A673 (cell line): ENCODE measurements around the gene TRIM65. TPM values are rescaled to one million over a fixed set of nuclear protein-coding genes. Genes with fewer than 3 reads are reported as not detected.
"Not testable (repeated sequence)": the region's sequence is repeated elsewhere in the genome, so short reads cannot be mapped to it uniquely, and the experiment has no call there.

Source experiments
- BruUV-seq: library from RNA; stranded (reverse); fragments of 400-500 nt; replicated peaks from 2 replicates; lab custom pipeline; 2021; lab: Mats Ljungman, UMichigan
- CTCF ChIA-PET: fragments of 300-600 bp; sonication (Branson Sonifier 250); formaldehyde crosslinking; loops from one replicate; lab custom pipeline; 2022; ENCODE audit warnings: antibody characterized with exemption; lab: Charles Lee
- POLR2A ChIA-PET: fragments of 300-600 bp; sonication (Branson Sonifier 250); formaldehyde crosslinking; loops from one replicate; lab custom pipeline; 2022; ENCODE audit warnings: antibody characterized with exemption; ENCODE audit not compliant: low non-redundant PET; lab: Charles Lee
- DNase-seq: peaks from one replicate; pipeline ENCODE4 v3.0.0-alpha.2; 2015; ENCODE audit warnings: low spot score
- H3K27ac ChIP-seq: fragments of 200-600 bp; sonication (generic); 2 replicates; pipeline ENCODE4 v1.5.1; 2016; ENCODE audit warnings: mixed run types, low read depth, mild to moderate bottlenecking, mixed read lengths, antibody characterized with exemption, low read length; ENCODE audit not compliant: poor library complexity, severe bottlenecking
- H3K27me3 ChIP-seq: fragments of 200-600 bp; sonication (generic); replicated peaks from 2 replicates; pipeline ENCODE4 v1.6.1; 2017; ENCODE audit warnings: mixed run types, low read depth, mild to moderate bottlenecking, mixed read lengths, antibody characterized with exemption, low read length; ENCODE audit not compliant: insufficient read depth, poor library complexity
- H3K36me3 ChIP-seq: fragments of 200-600 bp; sonication (generic); 2 replicates; pipeline ENCODE4 v1.6.1; 2016; ENCODE audit warnings: mixed run types, mild to moderate bottlenecking, mixed read lengths, antibody characterized with exemption, low read length; ENCODE audit not compliant: insufficient read depth, poor library complexity, severe bottlenecking
- H3K4me1 ChIP-seq: fragments of 200-600 bp; sonication (generic); 2 replicates; pipeline ENCODE4 v1.6.1; 2017; ENCODE audit warnings: mixed run types, mild to moderate bottlenecking, mixed read lengths, antibody characterized with exemption, low read length; ENCODE audit not compliant: insufficient read depth, poor library complexity, severe bottlenecking
- H3K4me3 ChIP-seq: fragments of 200-600 bp; sonication (generic); 2 replicates; pipeline ENCODE4 v1.5.1; 2016; ENCODE audit warnings: low read depth, mixed run types, mild to moderate bottlenecking, mixed read lengths, low read length; ENCODE audit not compliant: poor library complexity, severe bottlenecking
- H3K9me3 ChIP-seq: fragments of 200-600 bp; sonication (generic); 2 replicates; pipeline ENCODE4 v1.6.1; 2016; ENCODE audit warnings: mixed run types, low read depth, mild to moderate bottlenecking, mixed read lengths, antibody characterized with exemption, low read length; ENCODE audit not compliant: poor library complexity, severe bottlenecking
- EZH2 ChIP-seq: fragments of 200-600 bp; sonication (generic); IDR thresholded peaks from 2 replicates; pipeline ENCODE4 v1.6.1; 2017; ENCODE audit warnings: borderline replicate concordance, low read depth, mild to moderate bottlenecking, mixed read lengths, antibody characterized with exemption, low read length; ENCODE audit not compliant: poor library complexity, severe bottlenecking
- intact Hi-C: fragments of 100-400 bp; cut with micrococcal nuclease; formaldehyde crosslinking; loops from one replicate; pipeline ENCODE4 v1.10.0; 2022; ENCODE audit not compliant: unreplicated experiment
- total RNA-seq: library from RNA; stranded (reverse); gene quantifications from 2 replicates; pipeline ENCODE4 v1.2.3, GENCODE V29; 2021
- TF ChIP-seq, protein P1 (sequence below): fragments of 300-800, 200-600 bp; sonication (generic); conservative IDR thresholded peaks from 2 replicates; pipeline ENCODE4 v1.5.1; 2017; ENCODE audit warnings: low read depth, mild to moderate bottlenecking, antibody characterized with exemption, low read length, moderate library complexity, mixed read lengths

TRIM65 gene
- total RNA-seq, 1 experiment from 2014 or later = 47.9 TPM

DNA sequence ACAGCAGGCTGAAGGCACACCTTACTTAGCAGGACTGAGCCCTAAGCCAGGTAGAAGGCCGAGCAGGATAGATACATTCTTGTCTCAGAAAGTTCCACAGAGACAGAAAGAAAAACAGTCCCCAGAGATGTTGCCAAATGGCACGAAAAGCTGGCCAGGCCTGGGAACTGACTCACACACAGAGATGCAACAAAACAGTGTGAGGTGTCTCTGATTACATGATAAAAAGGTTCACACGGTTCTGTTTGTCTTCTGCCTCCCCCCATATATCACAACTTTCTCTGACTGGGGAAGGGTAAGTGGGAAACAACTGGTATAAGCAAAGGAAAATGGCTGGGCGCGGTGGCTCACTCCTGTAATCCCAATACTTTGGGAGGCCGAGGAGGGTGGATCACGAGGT lies 43.3 kb downstream of the TRIM65 start:
- no peaks in the 10 kb centered on the region for H3K9me3 ChIP-seq
- DNase-seq = no peak
- CTCF ChIA-PET = interaction anchor here (0.7 kb wide), 1 partner anchor 122 kb away, joined by 12 read pairs; no protein-coding TSS in a partner anchor
- no peak overlapping the region for H3K4me3 ChIP-seq
- H3K4me1 ChIP-seq = peaks cover 13% of the 10 kb centered on the region
- no peak overlapping the region for H3K27ac ChIP-seq
- POLR2A ChIA-PET = interaction anchor here (0.7 kb wide), 2 partner anchors 7 to 737 kb away, joined by 3 to 5 read pairs; no protein-coding TSS in a partner anchor
- TF ChIP-seq, protein P1, sequence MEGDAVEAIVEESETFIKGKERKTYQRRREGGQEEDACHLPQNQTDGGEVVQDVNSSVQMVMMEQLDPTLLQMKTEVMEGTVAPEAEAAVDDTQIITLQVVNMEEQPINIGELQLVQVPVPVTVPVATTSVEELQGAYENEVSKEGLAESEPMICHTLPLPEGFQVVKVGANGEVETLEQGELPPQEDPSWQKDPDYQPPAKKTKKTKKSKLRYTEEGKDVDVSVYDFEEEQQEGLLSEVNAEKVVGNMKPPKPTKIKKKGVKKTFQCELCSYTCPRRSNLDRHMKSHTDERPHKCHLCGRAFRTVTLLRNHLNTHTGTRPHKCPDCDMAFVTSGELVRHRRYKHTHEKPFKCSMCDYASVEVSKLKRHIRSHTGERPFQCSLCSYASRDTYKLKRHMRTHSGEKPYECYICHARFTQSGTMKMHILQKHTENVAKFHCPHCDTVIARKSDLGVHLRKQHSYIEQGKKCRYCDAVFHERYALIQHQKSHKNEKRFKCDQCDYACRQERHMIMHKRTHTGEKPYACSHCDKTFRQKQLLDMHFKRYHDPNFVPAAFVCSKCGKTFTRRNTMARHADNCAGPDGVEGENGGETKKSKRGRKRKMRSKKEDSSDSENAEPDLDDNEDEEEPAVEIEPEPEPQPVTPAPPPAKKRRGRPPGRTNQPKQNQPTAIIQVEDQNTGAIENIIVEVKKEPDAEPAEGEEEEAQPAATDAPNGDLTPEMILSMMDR = no peak
- TF ChIP-seq EZH2 = no peak
- H3K36me3 ChIP-seq = peaks cover 25% of the 10 kb centered on the region
- intact Hi-C loops = no loop called here
- no TSS peak for BruUV-seq
- no peaks in the 10 kb centered on the region for H3K27me3 ChIP-seq

DNA sequence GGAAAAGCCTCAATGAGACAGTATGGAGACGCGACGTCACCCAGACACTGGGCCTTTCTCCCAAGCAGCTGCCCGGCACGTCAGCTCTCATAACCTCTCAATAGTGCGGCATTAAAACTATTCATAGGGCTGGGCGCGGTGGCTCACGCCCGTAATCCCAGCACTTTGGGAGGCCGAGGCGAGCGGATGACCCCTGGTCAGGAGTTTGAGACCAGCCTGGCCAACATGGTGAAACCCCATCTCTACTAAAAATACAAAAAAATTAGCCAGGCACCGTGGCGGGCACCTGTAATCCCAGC lies 45.1 kb downstream of the TRIM65 start:
- H3K4me3 ChIP-seq, POLR2A ChIA-PET, CTCF ChIA-PET, intact Hi-C loops, DNase-seq, H3K27ac ChIP-seq, BruUV-seq, H3K9me3 ChIP-seq, H3K27me3 ChIP-seq: not testable (repeated sequence)
- peaks cover 11% of the 10 kb centered on the region for H3K4me1 ChIP-seq
- peaks cover 43% of the 10 kb centered on the region for H3K36me3 ChIP-seq

DNA sequence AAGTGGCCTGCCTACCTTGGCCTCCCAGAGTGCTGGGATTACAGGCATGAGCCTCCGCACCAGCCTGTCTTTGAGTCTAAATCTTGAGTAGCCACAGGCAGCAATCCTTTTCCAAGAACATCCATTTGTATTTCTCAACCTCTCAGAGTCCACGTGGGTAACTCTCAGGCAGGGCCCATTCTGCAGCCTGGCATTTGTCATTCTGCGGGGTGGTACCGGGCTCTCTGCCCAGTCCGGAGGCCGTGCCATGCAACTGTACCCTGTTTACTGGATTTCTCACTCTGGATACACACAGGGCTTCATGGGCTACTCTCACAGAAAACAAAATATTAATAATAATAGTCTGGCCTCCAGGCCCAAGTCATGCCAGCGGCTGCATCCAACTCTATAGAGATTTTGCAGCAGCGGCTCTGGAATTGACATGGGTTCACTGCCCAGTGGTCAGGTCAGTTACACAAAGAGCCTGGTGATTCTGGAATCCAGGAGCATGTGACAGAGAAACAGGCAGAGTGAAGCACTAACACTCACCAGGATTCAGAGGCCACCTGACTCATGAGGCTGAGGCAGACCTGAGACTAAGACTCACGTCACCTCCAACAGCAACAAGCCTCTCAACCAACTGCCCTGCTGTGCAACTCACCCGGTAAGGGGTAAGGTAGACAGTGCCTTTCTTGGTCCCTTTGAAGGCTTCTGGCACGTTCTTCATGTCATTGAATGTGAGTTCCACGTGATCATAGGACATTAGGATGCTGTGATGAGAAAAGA lies 45.6 kb downstream of the TRIM65 start:
- ChIA-PET CTCF (no interaction called here), POLR2A (no interaction called here)
- DNase-seq = no peak
- peaks cover 7% of the 10 kb centered on the region for H3K4me1 ChIP-seq
- no peak for TF ChIP-seq EZH2
- TF ChIP-seq, protein P1 = no peak
- BruUV-seq = no TSS peak
- H3K27ac ChIP-seq = no peak overlapping the region
- peaks cover 44% of the 10 kb centered on the region for H3K36me3 ChIP-seq
- H3K4me3 ChIP-seq = no peak overlapping the region
- intact Hi-C loops = no loop called here
- H3K9me3 ChIP-seq = no peaks in the 10 kb centered on the region
- H3K27me3 ChIP-seq = no peaks in the 10 kb centered on the region

DNA sequence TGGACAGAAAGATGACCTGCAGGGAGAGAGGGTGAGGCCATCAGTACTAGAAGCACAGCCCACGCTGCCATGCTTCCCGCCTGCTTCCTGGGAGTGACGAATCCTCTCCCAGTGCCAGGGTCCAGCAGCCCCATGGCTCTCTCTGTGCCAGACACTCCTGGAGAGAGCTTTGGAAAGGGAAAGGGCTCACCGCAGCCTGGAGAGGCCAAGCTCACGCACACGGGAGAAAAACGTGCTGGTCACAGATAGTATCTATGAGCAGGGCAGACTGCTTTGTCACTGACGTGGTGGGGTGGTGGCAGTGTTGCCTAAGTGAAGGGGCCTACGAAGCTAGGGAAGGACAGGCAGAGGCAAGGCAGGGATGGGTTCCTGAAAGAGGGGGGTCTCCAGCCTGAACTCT lies 47.0 kb downstream of the TRIM65 start:
- DNase-seq = no peak
- ChIA-PET POLR2A (no interaction called here), CTCF (no interaction called here)
- H3K27me3 ChIP-seq = no peaks in the 10 kb centered on the region
- intact Hi-C loops = no loop called here
- no peak overlapping the region for H3K4me3 ChIP-seq
- peaks cover 44% of the 10 kb centered on the region for H3K36me3 ChIP-seq
- H3K9me3 ChIP-seq = no peaks in the 10 kb centered on the region
- BruUV-seq = no TSS peak
- TF ChIP-seq, protein P1 = no peak
- TF ChIP-seq EZH2 = no peak
- H3K27ac ChIP-seq = no peak overlapping the region
- H3K4me1 ChIP-seq = peaks cover 7% of the 10 kb centered on the region
